ENCODE data around the gene SRGAP3.

DNA sequence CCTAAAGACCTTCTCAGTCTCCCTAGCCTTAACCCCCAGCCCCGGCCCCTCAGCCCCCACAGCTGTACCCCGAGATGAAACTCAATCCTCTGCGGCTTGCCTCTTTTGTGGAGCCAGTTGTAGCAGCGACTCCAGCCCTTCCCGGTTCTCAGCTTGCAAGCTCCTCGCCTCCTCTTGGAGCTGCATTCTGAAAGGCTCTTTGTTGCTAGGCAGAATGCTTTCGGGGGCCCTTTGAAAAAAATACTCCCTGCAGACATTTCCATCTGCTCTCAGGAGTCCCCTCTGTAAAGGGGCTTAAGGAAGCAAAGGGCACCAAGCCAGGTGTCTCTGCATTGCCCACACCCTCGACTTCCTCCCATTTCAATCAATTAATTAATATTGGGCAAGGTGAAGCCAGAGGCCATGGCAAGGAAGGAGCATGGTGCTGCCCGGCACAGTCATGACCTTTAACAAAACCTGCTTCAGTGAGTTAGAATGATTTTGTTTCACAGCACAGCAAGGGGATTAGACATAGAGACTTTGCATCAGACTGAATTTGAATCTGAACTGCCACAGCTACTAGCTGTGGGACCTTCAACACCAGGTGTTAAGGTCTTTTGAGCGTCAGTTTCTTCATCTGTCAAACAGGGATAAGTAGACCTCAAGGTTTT lies 65.5 kb downstream of the SRGAP3 start:
- TF ChIP-seq EP300 (IDR thresholded peaks at IDR 0.05): no peak
- TF ChIP-seq CTCF (IDR thresholded peaks at IDR 0.05): no peak
- TF ChIP-seq POLR2A (IDR thresholded peaks at IDR 0.05): no peak
- TF ChIP-seq POLR2AphosphoS5 (IDR thresholded peaks at IDR 0.05): no peak
